AG08396 (cell line): ENCODE measurements around the gene CTNNA1.
"Not testable (repeated sequence)": the region's sequence is repeated elsewhere in the genome, so short reads cannot be mapped to it uniquely, and the experiment has no call there.

Source experiments
- DNase-seq: peaks from one replicate; pipeline ENCODE4 v3.0.0; 2012; ENCODE audit warnings: low spot score, mixed read lengths

CTNNA1 gene

DNA sequence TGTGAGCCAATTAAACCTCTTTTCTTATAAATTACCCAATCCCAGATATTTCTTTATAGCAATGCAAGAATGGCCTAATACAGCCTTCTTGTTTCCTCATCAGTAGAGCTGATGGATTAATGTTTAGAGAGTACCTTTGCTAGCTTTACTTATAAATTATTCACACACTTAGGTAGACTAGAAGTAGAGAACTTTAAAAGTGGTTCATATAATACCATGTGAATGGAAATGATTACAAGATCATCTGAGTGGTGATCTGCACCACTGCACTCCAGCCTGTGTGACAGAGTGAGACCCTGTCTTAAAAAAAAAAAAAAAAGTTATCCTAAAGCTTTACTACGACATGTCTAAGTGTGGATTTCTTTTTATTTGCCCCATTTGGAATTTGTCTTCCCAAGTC is 145.1 kb downstream of the CTNNA1 start:
- DNase-seq, result no peak

DNA sequence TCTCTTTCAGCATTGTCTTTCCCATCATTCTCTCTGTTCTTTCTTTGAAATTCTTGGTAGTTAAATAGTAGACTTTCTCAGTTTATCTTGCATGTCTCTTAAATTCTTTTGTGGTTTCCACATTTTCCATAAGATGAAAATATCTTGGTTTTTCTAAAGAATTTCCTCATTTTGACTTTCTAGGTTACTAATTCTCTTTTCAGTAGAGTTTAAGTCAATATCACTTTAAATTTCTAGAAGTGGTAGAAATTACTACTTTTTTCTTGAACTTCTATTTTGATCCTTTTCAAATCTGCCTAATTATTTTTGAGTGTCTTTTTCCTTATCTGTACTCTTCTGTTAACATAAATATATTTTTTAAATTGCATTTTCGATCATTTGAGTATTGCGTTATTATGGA is 145.5 kb downstream of the CTNNA1 start:
- DNase-seq, result no peak

GRCh38 chr5:138900281-138900965 is 147.2 kb downstream of the CTNNA1 start:
- peak; percentile 13 for DNase-seq

DNA sequence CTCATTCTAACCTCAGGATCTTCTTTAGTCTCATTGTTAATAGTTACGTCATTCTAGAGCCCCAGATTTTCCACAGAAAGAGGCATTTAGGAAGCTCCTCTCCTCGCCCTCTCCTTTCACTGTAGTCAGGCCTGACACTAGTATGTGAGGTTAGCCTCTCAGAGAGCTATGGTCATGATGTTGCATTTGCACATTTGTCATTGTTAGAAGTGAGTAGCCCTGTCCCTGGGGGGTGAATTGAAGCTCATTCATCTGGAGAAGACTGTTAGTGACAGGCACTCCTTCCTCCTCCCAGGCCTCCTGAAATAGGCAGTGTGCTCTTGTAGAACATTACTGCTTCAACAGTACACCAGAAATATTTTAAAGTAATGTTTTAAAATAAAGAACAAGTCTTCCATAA is 148.5 kb downstream of the CTNNA1 start:
- no peak for DNase-seq

- DNase-seq, result no peak
Measured at GRCh38 chr5:138903130-138903775, 150.0 kb downstream of the CTNNA1 start.

DNA sequence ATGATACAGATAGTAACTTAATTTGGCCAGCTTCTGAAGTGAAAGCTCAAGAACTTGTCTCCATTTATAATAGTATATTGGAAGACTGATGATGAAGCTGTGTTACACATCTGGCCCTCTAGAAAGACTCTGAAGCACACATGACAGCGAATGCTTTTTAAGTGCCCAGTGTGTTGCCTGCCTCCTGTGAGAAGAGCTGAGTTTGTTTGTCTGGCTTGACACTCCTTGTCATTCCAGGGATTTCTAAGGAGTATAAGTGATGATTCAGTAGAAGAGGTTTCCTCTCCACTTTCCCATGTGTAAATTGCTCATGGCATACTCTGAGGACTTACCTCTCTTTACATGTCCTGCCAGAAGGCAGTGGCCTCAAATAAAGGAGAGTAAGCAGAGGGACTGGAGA is 152.3 kb downstream of the CTNNA1 start:
- peak; percentile 47 for DNase-seq

GRCh38 chr5:138909734-138910133 is 156.5 kb downstream of the CTNNA1 start:
- DNase-seq, result no peak

GRCh38 chr5:138910546-138911185 is 157.4 kb downstream of the CTNNA1 start:
- no peak for DNase-seq

DNA sequence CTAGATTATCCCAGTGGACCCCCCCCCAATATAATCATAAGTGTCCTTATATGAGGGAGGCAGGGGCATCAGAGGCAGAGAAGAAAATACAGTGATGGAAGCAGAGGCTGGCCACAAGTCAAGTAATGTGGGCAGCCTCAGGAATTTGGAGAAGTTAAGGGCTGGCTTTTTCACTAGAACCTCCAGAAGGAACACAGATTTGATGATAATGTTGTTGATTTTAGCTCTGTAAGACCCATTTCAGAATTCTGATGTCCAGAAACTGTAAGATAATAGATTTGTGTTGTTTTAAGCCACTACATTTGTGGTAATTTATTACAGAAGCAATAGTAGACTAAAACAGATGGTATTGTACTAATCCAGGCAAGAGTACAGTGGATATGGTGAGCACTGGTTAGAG is 158.2 kb downstream of the CTNNA1 start:
- DNase-seq, result no peak

GRCh38 chr5:138912093-138912492 is 158.9 kb downstream of the CTNNA1 start:
- DNase-seq, result no peak

DNA sequence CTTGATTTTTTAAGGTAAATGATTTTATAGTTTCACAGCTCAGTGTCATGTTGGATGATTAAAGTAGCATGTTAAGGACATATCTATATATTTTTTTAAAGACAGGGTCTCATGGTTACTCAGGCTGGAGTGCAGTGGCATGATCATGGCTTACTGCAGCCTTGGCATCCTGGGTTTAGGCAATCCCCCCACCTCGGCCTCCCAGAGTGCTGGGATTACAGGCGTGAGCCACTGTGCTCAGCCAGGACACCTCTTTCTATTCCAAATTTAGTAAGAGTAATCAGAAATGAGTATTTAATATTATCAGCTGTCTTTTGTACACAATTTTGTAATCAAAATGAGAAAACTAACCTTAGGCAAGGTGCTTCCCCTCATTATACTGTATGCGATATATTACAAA is 160.5 kb downstream of the CTNNA1 start:
- DNase-seq, result no peak

- DNase-seq, result no peak
Measured at GRCh38 chr5:138914338-138914737, 161.1 kb downstream of the CTNNA1 start.

DNA sequence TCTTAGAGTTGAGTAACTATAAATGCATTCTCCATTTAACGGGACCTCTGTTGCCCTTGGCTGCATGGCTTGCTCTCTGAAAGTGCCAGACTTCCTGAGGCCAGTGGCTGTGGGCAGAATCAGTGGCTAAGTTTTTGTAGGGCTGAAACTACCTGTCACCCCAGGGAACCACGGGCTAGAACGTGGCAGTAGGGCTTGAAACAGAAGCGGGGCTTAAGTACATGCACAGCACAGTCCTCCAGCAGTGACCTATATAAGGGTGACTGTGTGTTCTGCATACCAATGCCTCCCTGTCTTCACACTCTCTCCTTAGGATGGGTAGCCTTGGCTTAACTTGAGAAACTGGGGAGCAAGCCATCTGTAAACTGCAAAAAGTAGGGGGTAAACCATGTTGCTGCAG is 165.5 kb downstream of the CTNNA1 start:
- DNase-seq, result no peak

DNA sequence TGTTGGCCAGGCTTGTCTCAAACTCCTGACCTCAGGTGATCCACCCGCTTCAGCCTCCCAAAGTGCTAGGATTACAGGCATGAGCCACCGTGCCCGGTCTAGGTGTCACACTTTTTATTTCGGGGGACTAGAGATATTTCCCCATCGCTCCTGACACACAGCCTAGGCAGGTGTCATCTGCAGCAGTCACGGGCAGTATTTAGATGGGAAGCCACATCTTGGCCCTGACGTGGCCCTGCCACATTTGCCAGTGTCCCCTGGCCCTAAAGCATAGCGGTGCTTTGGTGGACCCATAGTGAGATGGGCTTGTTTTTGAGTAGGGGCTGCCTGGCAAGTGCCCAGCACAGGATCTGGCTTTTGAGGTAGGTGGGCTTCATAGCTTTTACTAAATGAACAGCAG is 167.0 kb downstream of the CTNNA1 start:
- no peak for DNase-seq

- not testable (repeated sequence) for DNase-seq
Measured at GRCh38 chr5:138921362-138921761, 168.1 kb downstream of the CTNNA1 start.

DNA sequence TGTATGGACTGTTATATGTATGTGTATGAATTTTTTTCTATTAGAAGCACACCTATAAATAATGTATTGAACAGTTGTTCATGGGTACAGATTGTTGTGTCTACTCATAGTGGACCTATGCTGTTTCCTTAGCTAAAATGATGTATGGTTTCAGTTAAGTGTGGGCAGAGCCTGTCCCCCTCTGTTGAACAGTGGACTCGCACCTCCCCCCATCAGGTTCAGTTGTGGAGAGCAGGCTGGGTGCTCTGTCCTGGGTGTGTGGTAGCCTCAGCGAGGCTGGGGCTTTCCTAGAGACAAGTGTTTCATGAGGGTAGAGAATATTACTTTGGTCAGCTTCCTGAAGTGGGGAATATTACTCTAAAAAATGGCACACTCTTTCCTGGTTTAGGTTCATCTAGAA is 169.3 kb downstream of the CTNNA1 start:
- no peak for DNase-seq

GRCh38 chr5:138925090-138925635 is 171.9 kb downstream of the CTNNA1 start:
- DNase-seq, result no peak

DNA sequence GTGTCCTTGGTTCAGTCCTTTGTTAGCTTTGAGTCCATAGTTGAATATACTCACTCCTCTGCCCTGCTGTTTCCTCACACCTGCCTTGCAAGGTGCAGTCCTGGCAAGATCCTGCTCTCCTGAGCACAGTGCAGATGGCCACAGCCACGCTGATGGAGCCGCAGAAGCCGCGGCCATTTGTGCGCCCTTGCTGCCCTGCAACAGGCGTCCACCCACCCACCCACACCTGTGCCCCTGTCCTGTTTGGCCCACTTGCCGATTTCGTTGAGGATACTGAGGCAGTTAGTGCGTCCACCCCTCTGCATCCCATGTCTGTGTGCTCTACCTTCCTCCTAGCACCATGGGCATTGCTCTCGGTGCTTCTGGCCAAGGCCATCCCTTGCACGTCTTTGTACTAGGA is 173.0 kb downstream of the CTNNA1 start:
- DNase-seq, result no peak

DNA sequence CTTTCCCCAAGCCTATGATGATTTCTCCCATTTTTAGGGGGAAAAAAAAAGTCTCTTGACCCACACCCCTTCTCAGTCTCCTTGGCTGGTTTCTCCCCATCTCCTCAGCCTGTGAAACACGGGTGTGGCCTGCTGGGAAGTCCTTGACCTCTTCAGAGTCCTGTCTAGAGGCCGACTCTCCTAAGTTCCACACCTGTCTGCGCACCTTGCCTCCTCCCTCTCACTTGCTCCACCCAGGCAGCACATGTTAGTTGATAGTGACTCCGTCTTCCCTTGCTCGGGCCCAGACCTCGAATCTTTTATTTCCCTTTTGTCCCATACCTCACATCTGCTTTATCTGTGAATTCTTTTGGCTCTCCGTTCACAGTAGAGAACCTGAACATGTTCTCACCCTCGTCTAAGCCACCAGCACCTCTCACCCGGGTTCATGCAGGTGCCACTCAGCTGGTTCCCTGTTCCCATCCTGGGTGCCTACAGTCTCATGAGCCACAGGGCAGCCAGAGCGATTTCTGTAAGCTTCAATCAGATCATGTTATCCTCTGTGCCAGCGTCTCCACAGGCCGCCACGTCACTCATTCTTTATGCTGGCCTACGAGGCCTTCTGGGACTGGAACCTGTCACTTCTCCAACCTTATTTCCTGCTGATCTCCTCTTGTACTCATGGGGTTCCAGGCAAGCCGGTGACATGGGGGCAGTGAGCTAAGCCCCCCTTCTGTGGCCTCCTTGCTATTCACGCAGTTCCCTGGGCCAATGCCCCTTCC is 173.6 kb downstream of the CTNNA1 start:
- DNase-seq, result no peak

- no peak for DNase-seq
Measured at GRCh38 chr5:138927544-138927943, 174.3 kb downstream of the CTNNA1 start.

DNA sequence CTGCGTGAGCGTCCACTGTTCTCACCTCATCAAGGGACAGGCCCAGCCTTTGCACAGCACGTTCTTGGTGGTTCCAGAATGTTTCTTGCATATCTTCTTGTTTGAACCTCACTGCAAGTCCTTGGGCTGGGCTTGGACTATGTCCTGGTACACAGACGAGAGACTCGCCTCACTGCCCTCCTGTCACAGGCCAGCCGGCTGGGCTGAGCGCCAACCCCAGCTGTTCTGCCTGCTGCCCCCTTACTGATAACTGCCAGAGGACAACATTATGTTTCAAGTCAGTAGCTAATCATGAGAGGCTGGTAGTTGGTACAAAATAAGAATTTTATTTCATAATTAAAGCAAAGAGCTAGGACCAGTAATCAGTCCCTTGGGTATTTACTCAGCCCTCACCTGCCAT is 174.8 kb downstream of the CTNNA1 start:
- peak; percentile 22 for DNase-seq

DNA sequence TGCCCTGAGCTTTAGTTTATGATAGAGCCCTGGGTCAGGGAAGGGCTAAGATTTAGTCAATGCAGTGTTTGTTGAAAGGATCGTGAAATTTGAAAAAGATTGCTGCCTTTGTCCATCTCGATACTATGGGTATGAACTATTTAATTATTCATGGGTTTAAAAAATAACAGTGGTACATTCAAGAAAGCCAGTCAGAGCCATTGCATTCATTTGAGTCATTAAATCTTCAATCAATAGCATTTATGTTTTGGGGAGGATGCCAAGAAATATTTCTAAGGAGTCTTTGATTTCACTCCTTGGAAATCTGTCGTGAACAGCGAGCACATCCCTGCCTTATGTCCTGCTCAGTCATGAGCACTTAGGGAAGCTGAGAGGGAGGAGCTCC is 176.3 kb downstream of the CTNNA1 start:
- peak; percentile 3 for DNase-seq
